ENCODE data around the gene PLEKHS1.

The PLEKHS1 gene

DNA sequence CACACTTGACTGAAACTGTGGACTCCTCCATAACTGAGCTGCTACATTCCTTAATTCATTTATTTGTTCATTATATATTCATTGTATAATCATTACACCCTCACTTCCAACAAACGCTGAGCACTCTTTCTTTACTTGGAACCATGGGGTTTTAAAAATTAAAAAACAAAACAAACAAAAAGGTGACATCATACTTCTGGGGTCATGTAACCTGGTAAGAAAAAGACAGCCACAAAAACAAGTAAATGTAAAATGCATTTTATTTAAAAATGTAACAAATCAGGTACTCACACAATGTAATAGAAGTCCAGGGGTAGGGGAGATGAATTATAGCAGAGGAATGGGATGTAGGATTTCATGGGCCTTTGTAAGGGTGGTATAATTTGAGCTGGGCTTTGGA is 25.1 kb downstream of the PLEKHS1 start:
- no peak for DNase-seq (ENCODE audit: extremely low read depth, insufficient read length)
- no peaks in the 10 kb centered on the region for H3K27me3 ChIP-seq (replicated peaks; ENCODE audit: control insufficient read depth, insufficient read depth, low read length)
- no peak overlapping the region for H3K4me3 ChIP-seq (replicated peaks; ENCODE audit: low read depth, low read length)
- H3K36me3 ChIP-seq (ENCODE audit: control insufficient read depth, insufficient read depth, low read length), result no peaks in the 10 kb centered on the region
- TF ChIP-seq, protein P1, sequence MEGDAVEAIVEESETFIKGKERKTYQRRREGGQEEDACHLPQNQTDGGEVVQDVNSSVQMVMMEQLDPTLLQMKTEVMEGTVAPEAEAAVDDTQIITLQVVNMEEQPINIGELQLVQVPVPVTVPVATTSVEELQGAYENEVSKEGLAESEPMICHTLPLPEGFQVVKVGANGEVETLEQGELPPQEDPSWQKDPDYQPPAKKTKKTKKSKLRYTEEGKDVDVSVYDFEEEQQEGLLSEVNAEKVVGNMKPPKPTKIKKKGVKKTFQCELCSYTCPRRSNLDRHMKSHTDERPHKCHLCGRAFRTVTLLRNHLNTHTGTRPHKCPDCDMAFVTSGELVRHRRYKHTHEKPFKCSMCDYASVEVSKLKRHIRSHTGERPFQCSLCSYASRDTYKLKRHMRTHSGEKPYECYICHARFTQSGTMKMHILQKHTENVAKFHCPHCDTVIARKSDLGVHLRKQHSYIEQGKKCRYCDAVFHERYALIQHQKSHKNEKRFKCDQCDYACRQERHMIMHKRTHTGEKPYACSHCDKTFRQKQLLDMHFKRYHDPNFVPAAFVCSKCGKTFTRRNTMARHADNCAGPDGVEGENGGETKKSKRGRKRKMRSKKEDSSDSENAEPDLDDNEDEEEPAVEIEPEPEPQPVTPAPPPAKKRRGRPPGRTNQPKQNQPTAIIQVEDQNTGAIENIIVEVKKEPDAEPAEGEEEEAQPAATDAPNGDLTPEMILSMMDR (IDR thresholded peaks at IDR 0.05; ENCODE audit: insufficient read depth, low read length, poor library complexity, severe bottlenecking), result no peak

DNA sequence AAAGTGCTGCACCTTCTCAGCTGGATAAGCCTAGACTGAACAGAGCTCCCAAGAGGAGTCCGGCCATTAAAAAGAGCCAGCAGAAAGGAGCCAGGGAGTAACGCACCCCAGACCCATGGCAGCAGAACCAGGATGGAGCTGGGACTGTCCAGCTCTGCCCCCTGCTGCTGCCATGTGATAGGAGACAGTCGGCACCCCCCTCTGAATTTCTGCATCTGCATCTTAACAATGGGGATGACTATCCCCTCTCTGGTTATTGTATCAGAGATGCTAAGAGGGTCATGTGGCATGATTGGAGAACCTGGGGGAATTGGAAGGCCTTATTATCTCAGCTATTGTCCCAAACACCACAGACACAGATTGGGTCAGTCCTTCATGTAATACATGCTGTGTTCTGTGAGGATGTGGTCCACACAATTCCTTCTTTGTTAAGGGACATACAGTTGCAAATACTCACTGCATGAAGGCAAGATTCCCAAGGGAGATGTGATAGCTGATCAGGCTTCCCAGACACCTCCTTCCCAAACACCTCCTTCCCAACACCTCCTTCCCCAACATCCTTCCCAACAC is 29.3 kb downstream of the PLEKHS1 start:
- TF ChIP-seq, protein P1 (IDR thresholded peaks at IDR 0.05; ENCODE audit: insufficient read depth, low read length, poor library complexity, severe bottlenecking), result peak; percentile 48
- DNase-seq (ENCODE audit: extremely low read depth, insufficient read length), result no peak

DNA sequence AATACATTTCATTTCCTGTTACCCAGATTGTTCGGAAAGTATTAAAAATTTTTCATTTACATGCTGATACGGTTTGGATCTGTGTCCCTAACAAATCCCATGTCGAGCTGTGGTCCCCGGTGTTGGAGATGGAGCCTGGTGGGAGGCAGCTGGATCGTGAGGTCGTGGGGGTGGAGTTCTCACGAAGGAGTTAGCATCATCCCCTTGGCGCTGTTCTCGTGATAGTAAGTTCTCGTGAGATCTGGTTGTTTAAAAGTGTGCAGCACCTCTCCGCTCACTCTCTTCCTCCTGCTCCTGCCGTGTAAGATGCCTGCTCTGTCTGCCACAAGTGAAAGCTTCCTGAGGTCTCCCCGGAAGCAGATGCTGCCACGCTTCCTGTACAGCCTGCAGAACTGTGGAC is 30.9 kb downstream of the PLEKHS1 start:
- Histone ChIP-seq H3K4me3 (replicated peaks; ENCODE audit: low read depth, low read length) (no peak overlapping the region), H3K27me3 (replicated peaks; ENCODE audit: control insufficient read depth, insufficient read depth, low read length) (no peaks in the 10 kb centered on the region), H3K36me3 (ENCODE audit: control insufficient read depth, insufficient read depth, low read length) (no peaks in the 10 kb centered on the region)
- TF ChIP-seq, protein P1 (IDR thresholded peaks at IDR 0.05; ENCODE audit: insufficient read depth, low read length, poor library complexity, severe bottlenecking), result no peak
- DNase-seq (ENCODE audit: extremely low read depth, insufficient read length), result no peak

More for the DNA sequence above, 29.3 kb downstream of the PLEKHS1 start:
- H3K27me3 ChIP-seq (replicated peaks; ENCODE audit: control insufficient read depth, insufficient read depth, low read length), result no peaks in the 10 kb centered on the region
- H3K4me3 ChIP-seq (replicated peaks; ENCODE audit: low read depth, low read length), result no peak overlapping the region
- no peaks in the 10 kb centered on the region for H3K36me3 ChIP-seq (ENCODE audit: control insufficient read depth, insufficient read depth, low read length)

DNA sequence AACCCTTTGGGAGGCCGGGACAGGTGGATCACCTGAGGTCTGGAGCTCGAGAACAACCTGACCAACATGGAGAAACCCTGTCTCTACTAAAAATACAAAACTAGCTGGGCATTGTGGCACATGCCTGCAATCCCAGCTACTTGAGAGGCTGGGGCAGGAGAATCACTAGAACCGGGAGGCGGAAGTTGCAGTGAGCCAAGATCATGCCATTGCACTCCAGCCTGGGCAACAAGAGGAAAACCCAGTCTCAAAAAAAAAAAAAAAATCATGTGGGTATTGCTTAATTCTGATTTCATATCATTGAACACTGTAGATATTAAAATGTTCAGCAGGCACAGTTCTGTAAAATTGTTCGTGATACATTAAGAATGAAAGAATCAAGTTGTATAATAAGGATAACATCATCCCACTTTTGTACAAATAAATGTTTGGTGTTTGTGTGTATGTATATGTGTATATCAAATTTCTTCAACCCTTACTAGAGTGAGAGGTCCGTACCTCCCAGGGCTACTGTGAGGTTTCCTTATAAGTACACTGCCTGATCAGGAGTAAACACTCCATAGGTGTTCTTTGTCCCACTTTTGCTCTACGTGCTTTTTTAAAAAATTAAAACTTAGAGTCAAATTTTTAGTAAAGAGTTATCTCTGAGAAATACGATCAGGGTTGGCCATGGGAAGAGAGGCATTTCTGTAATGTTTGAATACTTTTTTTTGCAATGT is 31.7 kb downstream of the PLEKHS1 start:
- no peak for DNase-seq (ENCODE audit: extremely low read depth, insufficient read length)
- Histone ChIP-seq H3K4me3 (replicated peaks; ENCODE audit: low read depth, low read length) (no peak overlapping the region), H3K27me3 (replicated peaks; ENCODE audit: control insufficient read depth, insufficient read depth, low read length) (no peaks in the 10 kb centered on the region), H3K36me3 (ENCODE audit: control insufficient read depth, insufficient read depth, low read length) (no peaks in the 10 kb centered on the region)
- TF ChIP-seq, protein P1 (IDR thresholded peaks at IDR 0.05; ENCODE audit: insufficient read depth, low read length, poor library complexity, severe bottlenecking), result no peak

DNA sequence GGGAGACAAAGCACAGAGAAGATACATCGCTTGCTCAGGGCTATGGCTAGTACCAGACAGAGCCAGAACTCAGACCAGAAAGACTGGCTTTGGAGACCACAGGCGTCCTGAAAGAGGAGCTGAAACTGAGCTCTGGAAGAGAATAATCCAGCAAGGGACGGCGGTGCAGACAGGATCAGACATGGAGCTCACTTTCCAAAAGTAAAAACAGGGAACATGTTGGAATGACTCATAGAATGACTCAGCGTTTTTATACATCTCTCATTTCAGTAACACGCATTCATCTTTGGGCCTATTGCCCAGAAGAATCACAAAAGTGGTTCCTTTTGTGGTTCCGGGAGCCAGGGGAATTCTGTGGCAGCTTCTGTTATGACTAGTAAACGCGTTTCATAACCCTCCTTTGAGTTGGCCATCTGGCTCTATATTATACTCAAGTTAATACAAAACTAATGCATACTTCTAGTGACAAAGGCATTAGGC is 37.2 kb downstream of the PLEKHS1 start:
- no peaks in the 10 kb centered on the region for H3K27me3 ChIP-seq (replicated peaks; ENCODE audit: control insufficient read depth, insufficient read depth, low read length)
- peak; percentile 37 for DNase-seq (ENCODE audit: extremely low read depth, insufficient read length)
- no peak overlapping the region for H3K4me3 ChIP-seq (replicated peaks; ENCODE audit: low read depth, low read length)
- TF ChIP-seq, protein P1 (IDR thresholded peaks at IDR 0.05; ENCODE audit: insufficient read depth, low read length, poor library complexity, severe bottlenecking), result no peak
- H3K36me3 ChIP-seq (ENCODE audit: control insufficient read depth, insufficient read depth, low read length), result no peaks in the 10 kb centered on the region

Data from GM06990 (cell line).